GM18907 (cell line): ENCODE measurements around the gene KIF5A.

Source experiments
- ATAC-seq: cut with Tn5 transposase; IDR thresholded peaks from one replicate; pipeline ENCODE4 v1.9.1; 2021; ENCODE audit warnings: mild to moderate bottlenecking, moderate library complexity; ENCODE audit not compliant: unreplicated experiment

The KIF5A gene

DNA sequence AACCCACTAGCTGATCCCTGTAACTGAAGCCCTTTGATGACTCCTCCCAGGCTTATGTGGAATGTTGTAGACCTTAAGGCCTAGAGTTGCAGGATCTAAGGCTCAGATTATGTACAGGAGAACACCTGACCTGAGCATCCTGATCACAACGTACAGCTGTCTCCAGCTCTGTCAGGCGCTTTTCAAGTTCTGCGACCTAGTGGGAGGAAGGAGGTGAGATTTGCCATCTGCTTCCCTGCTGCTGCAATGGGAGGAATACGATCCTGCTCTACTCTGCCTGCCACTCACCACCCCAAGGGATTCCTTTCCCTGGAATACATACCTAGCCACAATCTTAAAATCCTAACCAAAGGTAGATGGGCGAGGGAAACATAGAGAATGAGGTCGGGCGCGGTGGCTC, 16.7 kb upstream of the KIF5A start:
- no peak for ATAC-seq

DNA sequence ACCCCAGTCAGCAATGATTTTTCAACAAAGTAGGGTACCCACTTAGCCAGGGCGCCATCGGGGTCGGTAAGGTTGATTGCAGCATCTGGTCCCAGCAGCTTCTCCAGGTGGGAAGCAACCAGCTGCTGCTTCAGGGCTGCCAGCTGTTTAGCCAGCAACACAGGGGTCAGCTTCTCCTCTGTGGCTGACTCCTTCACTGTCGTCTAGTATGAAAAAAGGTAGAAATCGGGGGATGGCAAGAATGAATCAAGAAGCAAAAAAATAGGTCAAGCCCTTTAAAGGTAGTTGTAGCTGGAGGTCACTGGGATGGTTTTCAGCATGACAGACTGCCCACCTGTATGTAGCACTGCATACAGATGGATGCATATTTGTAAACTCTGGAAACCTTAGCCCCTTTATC, 15.6 kb upstream of the KIF5A start:
- no peak for ATAC-seq

DNA sequence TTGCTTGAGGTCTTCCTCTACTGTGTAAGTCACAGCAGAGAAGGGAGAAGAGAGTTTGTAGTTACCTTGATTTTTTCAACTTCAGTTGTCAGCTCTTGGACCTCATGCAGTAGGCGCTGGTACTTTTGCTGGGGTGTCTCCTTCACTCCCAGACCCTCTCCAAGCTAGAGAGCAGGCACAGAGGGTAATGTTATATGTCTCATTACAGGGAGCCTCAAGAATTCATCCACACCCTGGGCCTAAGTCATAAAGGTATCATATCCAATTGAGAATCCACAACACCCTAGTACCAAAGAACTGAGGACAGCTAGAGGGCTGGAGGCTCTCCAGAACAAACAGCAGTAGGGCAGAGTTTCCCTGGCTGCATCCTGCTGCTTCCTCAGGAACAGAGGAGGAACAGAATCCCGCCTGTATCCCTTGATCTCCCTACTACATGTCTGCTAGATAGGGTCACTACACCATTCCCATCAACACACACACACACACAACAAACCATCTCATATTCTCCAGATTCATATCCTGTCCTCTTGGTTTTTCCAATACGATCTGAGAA, 14.8 kb upstream of the KIF5A start:
- no peak for ATAC-seq

DNA sequence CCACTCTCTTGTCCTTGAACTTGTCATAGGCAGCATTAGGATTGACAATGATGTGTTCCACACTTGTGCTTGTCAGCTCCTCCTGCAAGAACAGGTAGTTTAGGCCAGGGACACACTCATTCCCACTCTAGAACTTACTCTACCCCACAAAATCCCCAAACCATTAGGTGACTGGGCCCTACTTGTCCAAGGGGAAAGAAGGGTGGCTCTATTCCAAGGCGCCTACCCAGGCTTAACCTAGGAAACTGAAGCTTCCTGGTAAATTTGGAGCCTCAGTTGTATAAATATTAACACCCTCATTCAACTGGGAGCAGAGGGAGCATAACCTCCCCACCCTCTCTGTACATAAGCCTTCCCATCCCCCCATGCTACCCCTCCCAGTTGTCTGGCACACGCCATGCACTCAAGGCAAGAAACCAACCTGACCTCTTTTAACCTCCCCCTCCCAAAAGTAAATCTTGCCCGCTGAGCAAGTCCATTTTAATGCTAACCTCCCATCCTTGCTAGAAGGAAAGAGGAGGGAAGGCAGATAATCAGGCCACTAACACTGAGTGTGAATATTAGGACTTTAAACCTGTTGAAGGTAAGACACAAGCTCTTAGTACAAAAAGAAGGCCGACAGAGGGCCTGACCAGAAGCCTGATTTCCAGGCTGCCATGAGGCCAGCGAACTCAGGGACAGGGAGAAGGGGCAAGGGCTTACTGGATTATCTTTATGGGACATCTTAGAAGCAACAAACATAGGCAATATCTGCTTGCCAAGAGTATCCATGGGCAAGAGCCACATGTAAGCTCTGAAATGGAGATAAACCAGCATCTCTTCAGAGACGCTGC, 13.9 kb upstream of the KIF5A start:
- ATAC-seq = no peak

DNA sequence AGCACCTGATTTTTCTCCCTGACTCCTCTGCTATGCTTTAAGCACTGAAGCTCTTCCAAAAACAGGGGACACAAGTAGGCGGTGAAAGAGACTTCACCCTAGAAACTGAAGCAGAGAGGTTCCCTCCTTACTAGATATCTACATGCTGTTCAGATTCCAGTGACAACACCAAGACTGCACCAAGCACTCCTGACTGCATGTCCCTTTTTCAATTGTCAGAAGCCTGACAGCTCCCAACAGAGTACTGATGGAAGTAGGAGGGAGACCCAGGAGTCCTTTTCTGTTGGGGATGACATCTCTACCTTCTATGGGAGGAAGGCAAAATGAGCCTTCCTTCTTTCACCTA, 13.3 kb upstream of the KIF5A start:
- no peak for ATAC-seq

DNA sequence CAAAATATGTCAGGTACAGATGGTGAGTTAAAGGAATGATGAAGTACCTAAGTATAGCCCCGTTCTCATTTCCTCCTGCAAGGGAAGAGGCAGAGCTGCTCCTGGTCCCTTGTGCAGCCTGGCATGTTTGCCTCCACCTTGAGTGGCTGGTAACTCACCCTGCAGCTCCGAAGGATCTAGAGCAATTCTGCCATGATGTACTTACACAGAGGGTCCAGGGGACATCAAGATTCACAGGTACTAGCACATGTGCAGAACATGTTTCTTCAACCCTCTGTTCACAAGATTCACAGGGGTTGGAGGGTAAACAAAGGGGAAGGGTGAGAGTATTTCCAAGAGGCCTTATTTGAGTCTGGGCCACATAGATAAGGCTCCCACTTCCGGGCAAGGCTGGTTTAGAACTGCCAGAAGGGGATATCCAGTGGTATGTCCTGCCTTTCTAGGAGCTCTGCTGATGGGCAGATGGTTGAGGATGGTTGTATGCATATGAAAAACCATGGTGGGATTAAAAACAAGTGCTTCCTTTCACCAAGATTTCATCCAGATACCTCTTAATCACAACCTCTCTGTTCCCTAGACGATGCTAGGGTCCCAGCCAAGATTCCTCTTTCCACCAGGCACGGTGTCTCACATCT, 10.6 kb upstream of the KIF5A start:
- ATAC-seq = no peak

DNA sequence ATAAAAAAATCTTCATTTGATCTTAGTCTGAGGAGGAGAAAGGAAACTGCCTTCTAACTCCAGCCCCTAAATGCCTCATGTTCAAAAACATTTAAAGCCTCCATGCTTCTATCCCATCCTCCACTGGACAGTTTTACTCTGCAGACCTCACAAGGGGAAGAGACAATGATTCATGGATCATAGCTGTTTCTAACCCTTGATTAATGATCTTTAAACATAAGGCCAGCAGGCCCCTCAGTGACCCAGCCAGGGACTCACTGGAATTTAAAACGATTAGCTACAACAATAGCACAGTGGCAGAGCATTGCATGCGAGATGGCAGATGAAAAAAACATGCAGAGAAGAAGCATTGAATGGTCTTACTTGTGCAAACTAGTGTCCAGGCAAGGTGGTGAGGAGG, 8.8 kb upstream of the KIF5A start:
- ATAC-seq = no peak

DNA sequence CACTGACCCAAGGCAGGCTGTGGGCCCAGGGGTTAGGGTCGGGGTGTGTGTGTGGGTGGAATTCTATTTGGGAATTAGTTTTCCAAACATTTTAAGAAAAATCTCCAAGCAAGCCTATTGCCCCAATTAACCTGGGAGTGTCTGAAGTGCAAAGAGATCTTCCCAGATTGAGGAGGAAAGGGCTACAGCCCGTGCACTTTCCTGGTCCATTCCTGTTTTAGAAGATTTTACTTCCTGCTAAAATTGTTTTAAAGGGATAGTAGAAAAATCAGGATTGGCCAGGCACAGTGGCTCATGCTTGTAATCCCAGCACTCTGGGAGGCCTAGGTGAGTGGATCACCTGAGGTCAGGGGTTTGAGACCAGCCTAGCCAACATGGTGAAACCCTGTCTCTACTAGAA, 8.1 kb upstream of the KIF5A start:
- no peak for ATAC-seq

DNA sequence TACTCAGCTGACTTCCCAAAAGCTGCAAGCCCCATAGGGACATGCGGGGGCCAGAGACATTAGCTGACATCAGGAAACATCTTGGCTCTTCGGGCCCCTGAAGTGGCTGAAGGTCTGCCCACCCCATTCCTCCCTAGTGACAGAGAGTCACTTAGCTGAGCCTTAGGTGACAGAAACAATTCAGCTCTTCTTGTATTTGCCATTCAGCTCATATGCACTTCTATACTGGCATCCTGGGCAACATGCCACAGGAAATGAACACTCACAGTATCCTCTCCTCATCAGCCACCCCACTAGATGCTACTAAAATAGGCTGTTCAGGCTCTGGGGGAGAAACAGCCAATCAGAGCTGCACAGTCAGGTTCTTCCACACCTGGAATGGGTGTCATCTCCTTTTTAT, 6.3 kb upstream of the KIF5A start:
- ATAC-seq = no peak

DNA sequence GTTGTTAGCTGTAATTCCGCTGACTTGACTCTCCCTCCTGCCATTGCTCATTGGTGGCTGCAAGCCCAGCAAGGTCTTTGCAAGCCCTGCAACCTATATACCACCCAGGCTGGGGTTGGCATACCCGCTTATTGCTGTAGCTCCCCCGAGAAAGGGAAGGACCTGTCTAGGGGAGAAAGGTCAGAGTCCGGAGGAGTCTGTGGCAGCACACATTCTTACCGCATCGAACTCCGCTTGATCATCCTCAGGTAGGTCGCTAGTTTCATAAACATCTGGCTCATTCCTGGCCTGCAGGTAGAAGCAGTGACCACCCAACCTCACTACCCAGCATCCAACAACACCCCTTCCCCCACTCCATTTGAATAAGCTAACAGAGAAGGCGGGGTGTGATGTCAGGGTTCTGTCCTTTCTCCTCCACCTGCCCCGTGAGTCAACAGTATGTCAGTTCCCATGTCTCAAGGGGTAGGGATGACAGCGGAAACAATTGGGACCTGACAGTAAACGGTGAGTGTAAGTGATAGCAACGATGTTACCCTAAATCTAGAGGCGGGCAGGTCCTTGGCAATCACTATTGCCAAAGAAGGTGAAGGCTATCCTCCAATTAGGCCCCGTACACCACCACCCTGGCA, 3.9 kb upstream of the KIF5A start:
- no peak for ATAC-seq

DNA sequence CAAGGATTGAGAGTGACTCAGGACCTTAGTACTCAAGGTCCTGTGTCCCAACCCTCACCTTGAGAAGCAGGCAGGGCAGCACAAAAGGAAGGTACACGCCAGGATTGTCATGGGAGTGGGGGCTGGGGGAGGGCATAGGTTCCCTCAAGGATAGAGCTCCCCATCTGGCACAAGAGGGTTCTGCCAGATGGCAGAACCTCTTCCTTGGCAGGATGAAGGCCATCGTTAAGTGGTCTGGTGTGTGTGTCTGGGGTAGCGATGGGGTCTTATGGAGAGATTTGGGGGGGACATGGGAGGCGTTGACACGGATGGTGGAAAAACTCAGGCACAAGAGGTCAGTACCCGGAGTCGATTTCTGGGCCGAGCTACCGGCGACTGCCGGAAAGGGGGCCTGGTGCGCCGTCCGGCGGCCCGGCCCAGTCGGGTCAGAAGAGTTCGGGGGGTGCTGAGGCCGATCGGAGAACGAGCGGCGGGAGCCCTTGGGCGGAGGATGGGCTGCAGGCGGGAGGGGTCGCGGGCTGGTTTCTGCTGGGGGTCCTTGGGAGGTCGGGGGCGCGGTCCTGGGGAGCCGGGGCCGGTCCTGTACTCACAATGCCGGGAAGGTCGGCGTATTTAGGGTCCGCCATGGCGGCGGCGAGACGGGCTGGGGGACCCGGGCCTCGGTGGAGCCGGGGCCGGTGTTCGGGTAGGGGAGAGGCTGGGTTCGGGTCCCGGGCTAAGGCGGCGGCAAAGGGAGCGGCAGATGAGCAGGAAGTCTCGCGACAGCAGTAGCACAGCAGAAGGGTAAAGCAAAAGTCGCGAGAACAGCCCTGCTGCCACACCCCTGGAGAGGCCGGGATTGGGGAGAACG, 3.2 kb upstream of the KIF5A start, which contains the start of gene DCTN2:
TSS of gene DCTN2 (minus strand) at position 755 of the 850 bp plus-strand sequence. CDS start at position 626, 129 bp downstream.
- ATAC-seq = peak; percentile 98

DNA sequence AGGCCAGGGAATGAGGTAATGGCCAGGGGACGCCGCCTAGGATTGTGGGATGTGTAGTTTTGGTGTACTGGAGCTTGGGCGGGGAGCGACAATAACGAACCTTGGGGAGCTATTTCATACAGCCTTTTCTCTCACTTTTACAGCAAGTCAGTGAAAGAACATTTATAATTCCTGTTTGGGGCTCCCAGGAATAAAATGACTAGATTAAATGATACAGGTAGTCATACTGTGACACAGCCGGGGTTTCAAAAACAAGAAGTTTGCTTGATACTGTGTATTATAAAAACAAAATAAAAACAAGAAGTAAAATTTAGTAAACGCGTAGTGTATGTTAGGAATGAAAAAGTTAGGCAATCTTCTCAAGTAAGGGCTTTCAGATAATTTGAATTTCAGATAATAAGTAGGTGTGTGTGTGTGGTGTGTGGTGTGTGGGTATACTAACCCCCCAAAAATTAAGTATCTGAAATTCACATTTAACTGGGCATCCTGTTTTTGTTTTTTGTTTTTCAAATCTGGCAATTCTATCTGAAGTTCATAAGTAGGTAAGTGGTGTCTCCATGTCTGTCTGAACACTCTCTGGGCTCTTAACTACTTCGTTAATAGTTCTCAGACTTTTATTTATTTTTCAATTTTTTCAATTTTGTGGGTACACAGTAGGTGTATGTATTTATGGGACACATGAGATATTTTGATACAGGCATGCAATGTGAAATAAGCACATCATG, 2.4 kb upstream of the KIF5A start:
- ATAC-seq = no peak

DNA sequence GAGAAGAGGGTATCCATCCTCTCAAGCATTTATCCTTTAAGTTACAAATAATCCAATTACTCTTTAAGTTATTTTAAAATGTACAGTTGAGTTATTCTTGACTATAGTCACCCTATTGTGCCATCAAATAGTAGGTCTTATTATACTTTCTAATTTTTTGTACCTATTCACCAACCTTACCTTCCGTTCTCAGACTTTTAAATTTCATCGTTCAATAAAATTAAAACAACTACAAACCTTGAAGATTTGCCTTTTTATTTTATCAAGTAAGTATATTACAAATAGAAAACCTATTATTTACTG, 1.9 kb upstream of the KIF5A start:
- no peak for ATAC-seq

DNA sequence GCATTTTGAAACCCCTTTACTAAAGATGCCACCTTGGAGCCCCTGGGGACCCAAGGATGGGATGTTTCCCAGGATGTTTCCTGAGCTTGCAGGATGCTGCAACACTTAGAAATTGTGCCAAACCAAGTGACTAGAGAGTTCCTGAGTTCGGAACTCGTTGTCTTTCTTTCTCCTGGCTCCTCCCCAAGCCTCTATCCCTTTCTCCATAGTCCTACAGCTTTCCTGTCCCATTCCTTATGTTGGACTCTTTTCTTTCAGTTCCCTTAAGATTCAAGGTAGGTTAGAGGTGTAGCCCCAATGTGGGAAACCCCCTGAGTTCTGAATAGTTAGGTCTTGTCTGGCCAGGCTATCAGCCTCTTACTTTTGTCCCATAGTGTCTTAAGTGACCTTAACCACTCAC, 1.4 kb upstream of the KIF5A start:
- ATAC-seq = no peak

DNA sequence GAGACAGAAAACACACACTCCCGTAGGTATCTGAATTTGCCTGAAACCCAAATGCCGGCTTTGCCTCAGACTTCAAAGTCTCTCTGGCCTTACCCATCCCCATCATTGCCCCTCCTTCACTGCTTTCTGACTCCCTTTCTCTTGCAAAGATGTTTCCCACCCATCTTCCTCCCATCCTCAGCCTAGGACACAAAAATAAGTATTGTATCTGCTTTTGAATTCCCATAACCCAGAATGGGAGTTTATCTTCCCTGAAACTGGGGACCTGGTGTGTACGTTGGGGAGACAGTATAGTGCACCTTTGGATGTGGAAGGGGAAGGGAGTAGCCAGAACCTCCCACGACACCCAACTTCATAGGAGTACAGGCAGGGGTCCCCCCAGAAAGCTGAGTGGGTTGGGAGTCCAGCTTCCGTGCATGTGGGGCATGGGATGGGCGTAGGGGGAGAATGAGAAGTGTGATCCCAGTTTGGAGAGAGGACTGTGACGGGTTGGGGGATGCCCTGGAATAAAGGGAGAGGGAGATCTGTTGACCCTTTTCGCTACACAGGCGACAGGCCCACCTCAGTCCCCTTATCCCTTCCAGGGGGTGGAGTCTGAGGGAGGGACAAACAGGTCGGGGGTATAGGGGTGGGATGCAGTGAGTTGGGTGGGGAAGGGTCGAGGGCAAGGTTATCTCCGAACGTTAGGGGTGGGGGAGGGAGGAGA, 488 bp upstream of the KIF5A start:
- ATAC-seq = no peak

DNA sequence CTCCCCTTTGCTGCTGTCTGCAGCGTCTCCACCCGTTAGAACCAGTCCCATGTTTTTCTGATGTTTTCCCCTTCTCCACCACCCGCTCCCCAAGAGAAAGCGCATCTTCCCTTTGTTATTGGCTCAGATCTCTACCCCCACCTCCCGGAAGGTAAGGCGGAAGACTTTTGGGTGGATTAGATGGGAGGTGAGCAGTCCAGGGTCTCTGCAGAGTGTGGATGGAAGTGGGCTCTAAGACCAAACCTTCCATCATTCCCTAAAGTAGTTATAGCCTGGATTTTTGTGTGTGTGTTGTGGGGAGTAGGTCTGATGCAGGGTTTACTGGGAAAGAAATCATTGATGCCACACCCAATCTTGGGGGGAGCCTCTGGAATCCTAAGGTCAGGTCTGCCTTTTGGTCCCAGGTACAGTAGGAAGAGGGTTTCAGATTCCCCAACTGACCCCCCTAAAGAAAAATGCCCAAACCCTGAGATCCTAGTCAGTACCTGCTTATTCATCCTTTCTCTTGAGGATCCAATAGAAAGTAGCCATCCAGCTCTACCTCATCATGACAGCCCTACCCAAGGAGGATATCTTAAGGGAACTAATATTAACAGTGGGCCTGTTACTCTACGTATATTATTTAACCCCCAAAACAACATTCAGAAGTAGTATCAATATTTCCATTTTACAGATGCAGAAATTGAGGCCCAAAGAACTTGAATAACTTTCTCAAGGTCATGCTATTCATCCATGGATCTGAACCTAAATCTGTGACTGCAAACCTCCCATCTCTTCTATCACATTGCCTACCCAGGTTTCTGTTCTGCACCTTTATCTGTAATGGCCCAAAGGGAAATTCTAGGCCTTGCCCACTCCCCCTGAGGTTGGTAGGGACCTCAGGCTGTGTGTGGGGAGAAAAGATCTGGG, 1.1 kb downstream of the KIF5A start:
- no peak for ATAC-seq

DNA sequence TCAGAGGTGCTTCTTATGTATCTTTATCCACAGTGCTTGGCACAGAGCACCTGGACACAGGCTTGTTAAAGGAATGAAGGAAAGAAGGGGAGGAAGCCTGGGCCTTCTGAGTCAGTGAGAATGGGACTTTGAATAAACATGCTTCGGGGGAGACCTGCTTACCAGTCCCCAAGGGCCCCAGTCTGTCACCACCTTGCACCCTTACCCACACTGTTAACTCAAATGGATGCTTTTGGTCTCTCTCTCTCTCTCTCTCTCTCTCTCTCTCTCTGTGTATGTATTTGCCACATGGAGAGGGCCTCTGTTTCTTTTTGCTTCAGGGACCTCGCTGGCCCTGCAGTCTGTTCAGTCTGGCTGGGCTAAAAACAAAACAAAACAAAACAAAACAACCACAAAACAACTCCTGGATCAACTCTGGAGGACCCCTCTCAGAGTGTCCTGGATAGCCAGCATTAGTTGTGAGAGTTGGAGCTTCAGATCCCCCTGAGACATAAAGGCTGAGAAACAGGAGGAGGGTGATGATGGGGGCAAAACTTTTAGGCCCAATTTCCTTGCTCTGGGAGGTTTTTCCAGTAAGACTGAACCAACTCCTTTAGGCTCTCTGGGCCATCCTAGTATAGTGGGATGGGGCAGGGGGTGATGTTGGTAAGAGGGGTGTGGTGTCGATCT, 1.9 kb downstream of the KIF5A start:
- ATAC-seq = no peak

DNA sequence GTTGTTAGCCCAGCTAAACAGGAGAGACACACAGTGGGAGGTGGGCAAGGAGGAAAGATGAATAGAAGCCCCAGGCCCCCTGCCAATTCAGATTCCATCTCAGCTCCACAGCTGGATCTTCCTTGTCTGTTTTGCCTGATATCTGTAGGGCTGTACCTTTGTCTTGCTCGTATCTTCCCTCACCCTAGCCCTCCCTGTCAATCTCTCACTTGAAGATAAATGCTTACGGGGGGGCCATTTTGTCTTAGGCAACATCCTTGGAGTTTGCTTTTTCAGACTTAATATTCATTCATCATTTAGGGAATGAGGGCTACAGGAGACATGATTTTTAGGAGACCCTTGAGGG, 2.4 kb downstream of the KIF5A start:
- no peak for ATAC-seq
